Measurements from ENCODE around the gene PRDM7.

Gene PRDM7

GRCh38 chr16:90007015-90007414 lies 70.1 kb downstream of the PRDM7 start:
- TF ChIP-seq TAF1 (IDR thresholded peaks at IDR 0.05; ENCODE audit: borderline replicate concordance, insufficient read depth, low read length) (no peak), REST (IDR thresholded peaks at IDR 0.05; ENCODE audit: insufficient read depth in 1 of 2, low read depth in 2 of 2, low read length in 2 of 2) (no peak), POLR2AphosphoS5 (IDR thresholded peaks at IDR 0.05; ENCODE audit: low read depth, low read length) (no peak), SIN3A (IDR thresholded peaks at IDR 0.05; ENCODE audit: borderline replicate concordance, insufficient read depth, low read length) (no peak), FOXP2 (optimal IDR thresholded peaks at IDR 0.05; ENCODE audit: borderline replicate concordance, extremely low read depth, extremely low read length, insufficient read depth) (no peak)
